GM21717 (cell line): ENCODE results near the gene PLXNA4.

Source experiments
- ATAC-seq: cut with Tn5 transposase; IDR thresholded peaks from one replicate; pipeline ENCODE4 v1.9.1; 2021; ENCODE audit warnings: mild to moderate bottlenecking, moderate library complexity; ENCODE audit not compliant: unreplicated experiment

PLXNA4 gene

DNA sequence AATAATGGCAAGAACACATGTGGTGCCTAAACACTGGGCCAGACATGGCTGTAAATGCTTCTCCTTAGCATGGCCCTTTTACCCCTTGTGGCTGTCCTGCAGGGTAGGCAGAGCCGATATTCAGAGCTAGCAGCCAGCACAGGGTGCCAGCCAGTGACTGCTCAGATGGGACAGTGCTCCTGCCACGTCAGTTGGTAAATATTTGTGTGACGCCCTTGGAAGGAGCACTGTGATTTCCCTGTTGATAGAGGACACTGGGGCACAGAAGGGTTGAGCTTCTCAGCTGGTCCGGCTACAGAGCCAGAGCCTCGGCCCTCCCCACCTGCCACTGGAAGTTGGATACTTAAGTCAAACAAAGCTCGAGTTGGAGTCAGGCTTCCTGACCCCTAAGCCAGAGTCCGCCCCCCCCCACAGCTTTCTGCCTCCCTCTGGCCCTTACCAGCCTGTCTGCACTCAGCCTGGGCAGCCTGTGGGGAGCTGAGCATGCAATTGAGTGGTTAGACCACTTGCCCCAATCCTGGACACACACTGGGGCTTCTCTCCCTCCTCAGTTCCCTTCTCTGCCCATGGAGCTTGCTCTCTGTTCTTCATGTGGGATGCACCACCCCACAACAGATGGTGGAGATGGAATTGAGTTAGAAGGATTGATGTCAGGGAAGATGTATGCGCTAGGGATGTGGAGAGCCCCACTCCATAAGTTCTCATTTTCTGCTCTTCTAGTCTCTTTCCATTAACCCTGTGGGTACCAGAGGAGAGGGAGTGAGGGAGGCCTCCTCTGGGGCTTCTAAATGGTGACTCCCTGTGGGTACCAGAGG, 350.8 kb downstream of the PLXNA4 start:
- ATAC-seq, result no peak

DNA sequence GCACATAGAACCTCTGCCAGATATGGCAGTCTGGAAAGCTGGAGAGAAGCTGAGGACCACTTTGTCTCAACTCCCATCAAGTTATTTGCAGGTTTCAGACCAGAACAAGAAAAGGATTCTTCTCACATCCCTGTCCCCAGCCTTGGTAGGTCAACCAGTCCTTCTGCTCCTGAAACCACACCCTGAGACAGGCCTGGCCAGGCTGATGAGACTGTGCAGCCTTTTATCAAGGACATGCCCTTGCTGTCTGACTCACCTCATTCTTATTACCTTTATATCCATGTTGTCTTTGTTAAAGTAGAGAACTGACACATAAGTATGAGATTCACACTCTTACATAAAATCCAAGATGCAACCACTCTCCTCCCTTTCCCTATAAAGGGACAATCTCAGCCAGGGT, 354.9 kb downstream of the PLXNA4 start:
- no peak for ATAC-seq

DNA sequence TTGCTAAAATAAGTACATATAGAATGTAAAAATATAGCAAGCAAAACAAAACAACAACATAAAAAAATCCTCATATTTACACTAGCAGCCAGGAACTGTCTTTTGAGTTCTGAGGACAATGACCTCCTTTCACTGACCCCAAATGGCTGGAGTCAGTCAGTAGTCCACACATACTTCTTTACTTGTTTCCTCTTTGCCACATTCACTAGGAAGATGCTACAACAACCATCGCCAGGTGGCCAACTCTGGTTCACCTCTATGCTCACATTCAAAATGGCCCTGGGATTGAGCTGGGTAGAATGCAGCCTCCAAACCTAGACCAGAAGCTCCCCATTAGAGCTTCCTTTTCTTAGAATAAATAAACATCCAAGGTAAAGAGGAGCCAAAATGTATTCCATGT, 356.2 kb downstream of the PLXNA4 start:
- ATAC-seq, result no peak

DNA sequence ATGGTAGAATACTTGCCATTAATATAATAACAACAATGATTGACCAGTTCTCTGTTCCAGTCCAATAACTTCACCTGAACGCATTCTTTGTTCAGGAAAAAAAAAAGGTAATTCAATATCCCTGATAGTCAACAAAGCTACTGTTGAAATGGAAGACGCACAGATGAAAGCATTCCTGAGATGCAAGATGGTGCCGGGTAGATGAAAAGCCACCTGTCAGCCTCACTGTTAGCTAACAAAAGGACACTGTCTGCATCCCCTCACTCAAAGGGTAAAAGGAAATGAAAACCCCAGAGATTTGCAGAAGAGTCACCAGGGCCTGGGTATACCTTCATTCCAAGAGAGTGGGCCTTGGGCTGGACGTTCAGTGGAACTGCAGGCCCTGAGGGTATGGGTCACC, 357.4 kb downstream of the PLXNA4 start:
- no peak for ATAC-seq

DNA sequence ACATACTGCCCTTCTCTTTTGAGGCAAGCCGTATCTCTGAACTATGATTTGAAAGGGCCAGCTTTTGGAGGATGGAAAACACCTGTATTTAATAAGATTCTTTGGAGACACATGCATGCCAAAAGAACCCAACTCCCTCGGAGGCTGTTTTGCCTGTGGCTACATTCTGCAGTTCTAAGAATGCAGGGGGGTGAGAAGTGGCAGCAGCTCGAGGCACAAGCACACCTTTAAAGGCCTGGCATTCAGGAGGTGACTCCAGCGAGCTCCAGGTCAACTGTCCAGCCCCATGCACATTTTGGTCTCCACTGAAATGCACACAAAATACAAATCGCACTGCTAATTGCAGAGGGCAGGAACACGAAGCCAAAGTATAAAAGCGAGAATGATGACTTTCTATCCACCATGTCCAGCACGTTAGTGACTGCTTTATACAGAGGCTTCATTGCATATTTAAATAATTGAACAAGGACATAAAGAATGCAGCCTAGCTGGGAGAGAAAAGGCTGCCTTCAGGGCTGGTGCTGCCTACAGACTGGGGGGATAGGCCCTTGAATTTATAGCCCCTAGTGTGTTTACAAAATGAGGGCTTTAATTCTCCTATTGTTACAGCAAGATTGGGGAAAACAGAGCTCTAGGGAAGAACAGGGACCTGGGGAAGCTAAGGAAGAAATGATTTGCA, 359.3 kb downstream of the PLXNA4 start:
- no peak for ATAC-seq

DNA sequence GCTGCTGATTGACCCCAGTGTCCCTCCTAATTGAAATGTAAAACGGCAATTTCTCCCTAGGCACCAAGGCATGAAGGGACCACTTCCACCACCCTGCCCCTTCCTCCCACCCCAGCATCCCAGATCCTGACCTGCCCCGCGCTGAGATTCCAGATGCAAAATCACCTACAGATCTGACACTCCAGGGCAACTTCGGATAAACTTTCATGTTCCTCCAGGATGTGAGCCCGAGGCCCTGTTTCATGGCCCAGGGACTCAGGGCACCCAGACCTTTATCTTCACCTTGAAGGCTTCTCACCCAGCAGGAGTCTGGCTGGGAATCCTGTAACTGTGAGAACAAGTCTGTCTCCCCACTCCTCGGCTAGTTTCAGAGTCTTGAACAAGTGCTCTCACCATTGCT, 361.8 kb downstream of the PLXNA4 start:
- ATAC-seq, result no peak

DNA sequence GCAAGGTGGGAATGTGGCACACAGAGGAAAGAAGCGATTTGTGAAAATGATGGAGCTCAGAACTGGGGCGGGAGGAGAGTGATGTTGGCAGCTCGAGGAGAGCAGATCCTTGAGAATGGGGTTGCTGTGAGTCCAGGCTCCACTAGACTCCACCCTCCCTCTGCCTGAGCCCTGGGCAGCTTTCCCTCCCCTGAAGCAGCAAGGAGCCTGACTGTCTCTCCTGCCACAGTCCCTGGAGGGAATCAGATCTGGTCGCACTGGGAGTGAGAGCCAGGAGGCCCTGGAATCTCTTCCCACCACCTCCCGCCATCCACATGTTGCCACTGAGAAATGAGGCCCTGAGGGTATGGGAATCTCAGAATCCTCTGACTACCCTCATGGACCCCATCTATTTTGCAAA, 362.7 kb downstream of the PLXNA4 start:
- ATAC-seq, result no peak

DNA sequence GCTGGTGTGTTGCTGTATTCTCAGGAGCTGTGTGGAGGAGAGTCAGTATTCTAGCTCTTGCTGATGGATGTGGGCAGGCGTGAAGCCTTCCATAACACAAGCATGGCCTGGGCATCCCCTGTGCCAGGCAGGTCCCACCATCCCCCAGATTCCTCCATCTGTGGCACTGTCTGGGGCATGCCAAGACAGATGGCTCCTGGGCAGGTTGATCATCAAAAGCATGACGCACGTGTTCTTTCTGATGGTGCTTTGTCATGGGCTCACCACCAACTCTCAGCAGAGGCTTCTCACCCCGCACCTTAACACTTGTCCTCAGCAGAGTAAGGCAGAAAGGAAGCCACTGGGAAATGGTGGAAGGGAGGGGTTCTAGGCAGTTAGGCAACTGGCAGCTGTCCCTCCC, 364.3 kb downstream of the PLXNA4 start:
- no peak for ATAC-seq

DNA sequence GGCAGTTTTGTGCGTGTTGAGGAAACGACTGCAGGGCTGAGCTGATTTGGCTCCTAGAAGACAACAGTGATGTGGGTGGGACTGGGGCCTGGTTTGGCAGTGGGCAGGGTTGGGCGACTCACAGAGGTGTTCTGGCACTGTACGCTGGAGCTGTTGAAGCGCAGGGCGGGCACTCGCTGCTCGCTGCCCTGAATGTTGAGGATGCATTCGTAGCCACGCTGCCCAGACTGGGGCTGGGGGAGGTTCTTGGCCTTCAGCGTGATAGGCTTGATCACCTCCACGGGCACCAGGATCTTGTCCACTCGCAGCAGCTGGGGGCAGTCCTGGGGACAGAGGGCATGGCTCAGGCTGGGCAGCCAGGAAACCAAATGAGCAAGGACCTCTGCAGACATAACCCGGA, 365.4 kb downstream of the PLXNA4 start:
- ATAC-seq, result no peak

DNA sequence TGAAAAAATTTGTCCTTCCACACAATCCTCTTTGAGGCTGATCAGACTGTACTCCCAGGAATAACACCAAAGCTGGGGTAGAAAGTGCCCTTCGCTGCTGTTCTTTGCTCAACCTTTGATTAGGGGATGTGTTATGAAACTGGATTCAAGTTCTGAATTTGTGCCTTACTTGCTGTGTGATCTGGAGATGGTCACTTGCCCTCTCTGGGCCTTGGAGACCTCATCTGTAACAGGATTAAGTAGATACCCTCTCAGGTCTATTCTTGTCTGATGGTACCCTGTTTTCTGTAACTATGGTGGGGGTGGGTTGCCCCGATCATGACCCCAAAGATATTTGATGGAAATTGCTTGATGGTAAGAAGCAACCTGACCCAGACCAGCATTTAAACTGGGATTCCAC, 368.5 kb downstream of the PLXNA4 start:
- no peak for ATAC-seq

DNA sequence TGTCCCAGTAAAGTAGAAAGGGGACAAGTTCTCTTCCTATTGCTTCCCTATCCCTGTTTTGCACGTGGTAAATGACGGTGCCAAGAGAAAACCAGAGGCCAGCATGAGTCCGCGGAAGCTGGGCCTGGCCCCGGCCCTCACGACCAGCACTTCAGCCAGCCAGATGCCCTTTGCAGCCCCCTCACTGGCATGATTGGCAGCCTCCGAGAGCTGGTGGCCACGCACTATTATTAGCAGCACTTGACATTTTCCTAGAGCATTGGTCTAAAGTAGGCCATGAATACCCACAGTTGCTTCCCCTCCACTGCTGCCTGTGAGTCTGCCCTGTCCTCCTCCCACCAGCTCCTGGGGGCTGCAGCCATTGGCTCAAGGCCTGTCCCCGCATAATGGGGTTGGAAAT, 369.1 kb downstream of the PLXNA4 start:
- no peak for ATAC-seq

DNA sequence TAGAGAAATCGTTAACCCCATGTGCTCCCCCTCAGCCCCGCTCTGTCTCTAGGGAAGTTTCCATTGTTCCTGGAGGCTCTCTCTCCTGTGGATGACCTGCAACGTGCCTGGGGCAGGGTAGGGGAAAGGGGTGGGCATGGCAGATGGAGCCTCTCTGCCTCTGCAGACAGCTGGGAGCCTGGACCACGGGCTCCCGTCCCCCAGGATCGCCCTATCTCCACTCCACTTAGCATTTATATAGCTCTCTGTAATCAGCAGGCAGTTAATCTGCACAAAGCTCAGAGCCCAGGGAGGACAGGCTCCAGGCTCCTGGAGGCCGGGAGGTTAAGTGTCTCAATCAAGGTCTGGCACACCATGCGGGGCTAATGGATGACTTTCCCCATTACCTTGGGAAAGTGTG, 369.7 kb downstream of the PLXNA4 start:
- no peak for ATAC-seq

DNA sequence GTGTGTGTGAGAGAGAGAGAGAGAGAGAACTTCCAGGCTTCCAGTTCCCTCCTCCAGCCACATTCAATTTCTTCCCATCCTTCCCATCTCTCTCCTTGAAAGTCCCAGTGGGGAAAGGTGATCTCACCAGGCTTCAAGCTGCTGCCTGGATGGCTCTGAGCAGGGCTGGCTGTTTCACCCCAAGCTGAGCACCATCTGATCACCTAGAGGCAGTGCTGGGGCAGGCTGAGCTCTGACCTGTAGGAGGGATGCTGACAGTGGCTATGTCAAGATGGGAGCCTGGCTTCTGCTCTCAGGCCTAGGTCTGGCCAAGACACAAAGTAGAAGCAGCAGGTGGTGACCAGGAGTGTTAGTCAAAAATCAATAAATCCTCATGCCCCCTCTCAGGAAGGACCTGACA, 370.8 kb downstream of the PLXNA4 start:
- ATAC-seq, result no peak

DNA sequence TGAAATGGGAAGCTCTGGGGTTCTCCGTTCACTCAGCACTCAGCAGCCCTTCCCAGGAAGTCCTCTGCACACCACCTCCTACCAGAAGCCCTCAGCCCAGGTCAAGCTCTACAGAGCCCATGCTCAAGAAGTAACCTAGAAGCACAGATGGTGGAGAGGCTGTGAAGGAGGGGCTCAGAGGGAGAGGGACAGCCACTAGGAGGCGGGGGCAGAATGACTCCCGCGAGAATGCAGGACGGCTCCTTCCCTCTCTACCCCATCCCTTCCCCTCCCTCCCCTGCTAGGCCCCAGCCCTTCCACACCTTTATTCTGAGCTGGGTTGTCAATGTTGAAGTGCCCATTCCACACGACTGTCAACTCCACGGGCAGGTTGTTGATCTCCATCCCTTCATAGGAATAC, 373.2 kb downstream of the PLXNA4 start:
- no peak for ATAC-seq

DNA sequence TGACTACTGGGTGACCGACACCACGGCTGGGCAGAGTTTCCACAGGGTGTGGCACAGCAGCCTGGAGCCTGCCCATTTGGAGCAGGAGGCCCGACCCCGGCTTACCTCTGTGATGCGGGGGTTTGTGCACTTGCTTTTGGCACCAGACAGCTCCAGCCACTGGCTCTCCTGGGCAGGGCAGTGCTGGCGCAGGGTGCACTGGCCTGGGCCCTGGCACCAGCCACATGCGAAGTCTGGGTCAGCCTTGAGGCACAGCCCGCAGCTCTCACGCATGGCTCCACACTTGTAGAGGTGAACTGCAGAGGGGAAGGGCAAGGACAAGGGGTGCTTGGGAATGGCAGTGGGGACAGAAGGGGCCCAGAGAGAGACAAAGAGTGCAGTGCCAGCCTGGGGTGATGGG, 373.7 kb downstream of the PLXNA4 start:
- no peak for ATAC-seq

DNA sequence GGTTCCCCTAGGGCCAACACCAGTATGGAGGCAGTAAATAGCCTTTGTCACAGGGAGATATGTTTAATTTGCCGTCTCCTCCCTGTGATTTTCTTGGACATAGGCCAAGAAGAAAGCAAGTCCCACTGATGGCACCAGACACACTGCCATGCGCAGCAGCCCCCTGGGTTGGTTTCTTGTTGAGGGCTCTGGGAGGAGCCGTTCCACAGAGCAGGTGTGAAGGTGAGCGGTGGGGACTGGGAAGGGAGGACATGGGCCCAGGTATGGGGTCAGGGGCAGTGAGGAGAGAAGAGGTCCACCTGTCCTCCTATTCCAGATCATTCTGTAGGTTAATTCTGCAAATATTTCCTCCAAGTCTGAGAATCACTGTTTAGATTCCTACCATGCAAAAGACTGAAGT, 376.1 kb downstream of the PLXNA4 start:
- no peak for ATAC-seq

DNA sequence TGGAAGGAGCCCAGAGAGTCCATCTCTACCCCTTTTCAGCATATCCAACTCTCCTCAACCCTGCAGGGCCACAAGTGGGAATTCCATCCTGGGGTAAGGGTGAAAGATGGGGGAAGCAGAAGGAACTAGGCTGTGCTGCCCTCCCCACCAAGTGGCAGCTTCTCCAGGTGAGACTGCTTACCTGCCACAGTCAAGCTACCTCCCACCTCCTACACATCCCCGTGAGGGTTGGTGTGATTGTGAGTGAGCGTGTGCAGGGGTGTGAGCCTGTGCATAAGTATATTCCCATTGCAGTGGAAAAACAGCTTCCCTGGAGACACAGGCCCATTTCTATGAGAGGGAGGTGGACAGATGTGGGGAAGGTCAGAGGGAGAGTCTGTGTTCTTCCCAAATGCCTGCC, 376.6 kb downstream of the PLXNA4 start:
- ATAC-seq, result no peak

DNA sequence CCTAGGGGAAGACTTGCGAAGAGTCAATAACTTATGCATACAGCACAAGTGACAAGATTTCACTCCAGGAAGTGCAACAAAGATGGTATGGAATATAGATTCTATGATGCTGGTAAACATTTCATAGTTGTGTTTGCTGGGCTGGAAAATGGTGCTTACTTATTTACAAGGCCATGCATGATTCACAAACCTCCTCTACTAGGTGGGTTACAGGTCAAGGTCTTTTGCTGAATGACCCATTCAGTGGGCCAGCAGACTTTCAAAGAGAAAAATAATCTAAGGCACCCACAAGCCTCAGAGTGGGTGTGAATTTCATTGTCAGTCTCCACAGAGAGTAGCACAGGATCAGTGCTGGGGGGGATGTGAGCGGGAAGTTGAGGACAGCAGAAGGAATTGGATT, 378.5 kb downstream of the PLXNA4 start:
- ATAC-seq, result no peak

DNA sequence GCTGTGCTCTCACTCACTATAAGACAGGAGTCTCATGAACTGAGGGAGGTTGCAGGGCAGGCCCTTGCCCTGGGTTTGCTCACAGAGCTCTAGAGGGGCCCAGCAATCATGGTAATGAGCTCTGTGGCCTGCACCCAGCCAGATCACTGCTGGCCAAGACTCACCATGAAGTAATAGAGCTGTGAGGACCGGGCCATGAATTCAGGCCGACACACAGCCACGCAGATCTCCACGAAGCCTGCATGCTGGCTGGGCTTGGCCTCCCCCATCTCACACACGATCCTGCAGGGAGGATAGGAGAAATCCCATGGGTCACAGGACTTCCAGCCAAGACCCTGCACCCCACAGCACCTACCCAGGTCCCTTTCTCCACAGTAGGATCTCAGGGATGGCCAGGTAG, 382.4 kb downstream of the PLXNA4 start:
- no peak for ATAC-seq

DNA sequence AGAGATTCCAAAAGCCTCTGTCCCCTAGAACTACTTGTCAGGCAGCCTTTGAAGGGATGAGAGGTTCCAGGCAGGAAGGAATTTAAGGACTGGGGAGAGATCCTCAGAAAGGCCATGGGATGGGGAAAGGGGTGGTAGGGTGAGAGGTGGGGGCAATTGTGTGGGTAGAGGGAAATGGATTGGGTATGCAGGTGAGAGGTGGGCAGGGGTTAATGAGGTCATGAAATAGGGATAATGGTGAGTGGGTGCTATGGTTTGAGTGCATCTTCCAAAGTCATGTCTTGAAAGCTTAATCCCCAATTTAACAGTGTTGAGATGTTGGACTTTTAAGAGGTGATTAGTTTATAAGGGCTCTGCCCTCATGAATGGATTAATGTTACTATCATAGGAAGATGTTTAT, 383.5 kb downstream of the PLXNA4 start:
- no peak for ATAC-seq

DNA sequence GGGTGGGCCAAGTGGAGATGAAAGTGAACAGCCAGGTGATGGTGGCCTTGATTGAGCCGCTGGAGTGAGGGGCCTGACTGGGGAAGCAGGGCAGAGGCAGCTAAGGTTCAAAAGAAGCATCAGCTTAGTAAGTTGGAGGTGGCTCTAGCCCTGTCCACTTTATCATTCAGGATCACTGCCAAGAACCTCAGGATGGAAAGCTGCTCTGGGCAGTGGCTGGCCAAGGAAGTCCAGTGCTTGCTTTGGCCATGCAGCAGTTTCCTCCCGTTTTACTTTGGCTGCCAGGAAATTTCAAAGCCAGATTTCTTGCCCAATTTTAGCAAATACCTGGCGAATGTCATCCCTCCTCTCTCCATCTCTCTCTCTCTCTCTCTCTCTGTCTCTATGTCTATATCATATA, 384.9 kb downstream of the PLXNA4 start:
- ATAC-seq, result no peak

DNA sequence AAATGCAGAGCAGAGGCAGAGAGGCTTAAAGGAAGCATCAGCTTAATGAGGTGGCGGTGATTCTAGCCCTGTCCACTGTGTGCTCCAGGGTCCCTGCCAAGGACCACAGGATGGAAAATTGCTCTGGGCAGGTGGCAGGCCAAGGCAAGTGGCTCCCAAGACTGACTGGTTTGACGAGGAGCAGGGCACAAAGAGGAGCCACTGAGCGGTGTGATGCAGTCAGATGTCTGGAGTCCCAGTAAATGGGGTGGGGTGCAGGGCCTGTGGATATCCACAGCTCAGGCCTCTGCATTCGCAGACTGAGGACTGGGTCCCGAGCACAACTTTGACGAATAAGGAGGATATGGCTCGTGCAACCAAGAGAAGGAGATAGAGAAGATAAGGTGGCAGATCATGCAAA, 385.6 kb downstream of the PLXNA4 start:
- ATAC-seq, result no peak

DNA sequence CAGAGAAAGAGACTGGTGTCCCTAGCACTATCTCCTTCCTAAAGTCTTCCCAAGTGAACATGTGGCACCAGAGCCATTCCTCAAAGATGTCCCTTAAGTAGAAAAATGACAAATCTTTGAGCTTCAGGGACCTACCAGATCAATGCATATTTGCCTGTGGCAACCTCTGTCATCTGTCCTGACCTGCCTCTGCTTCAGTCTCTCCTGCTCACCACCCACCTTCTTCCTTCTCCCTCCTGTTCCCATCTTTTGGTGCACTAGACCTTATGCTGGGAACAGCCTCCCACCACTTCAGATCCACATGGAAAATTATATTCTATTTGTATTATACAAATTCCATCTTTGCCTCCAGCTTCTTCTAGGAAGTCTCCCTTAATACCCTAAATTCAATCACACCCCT, 386.4 kb downstream of the PLXNA4 start:
- no peak for ATAC-seq
